HEK293T (cell line): ENCODE results near the gene ATP8A2.

Source experiments
- CTCF ChIA-PET: fragments of 350-600 bp; formaldehyde crosslinking; extraction: SDS; loops from one replicate; lab custom pipeline; 2021; ENCODE audit warnings: antibody characterized with exemption, inconsistent platforms; lab: Yijun Ruan, JAX
- POLR2A ChIA-PET: fragments of 350-600 bp; formaldehyde crosslinking; extraction: SDS; loops from one replicate; lab custom pipeline; 2020; ENCODE audit warnings: antibody characterized with exemption, inconsistent platforms; lab: Yijun Ruan, JAX
- DNase-seq: peaks from one replicate; pipeline ENCODE4 v3.0.0; 2012; ENCODE audit warnings: mixed read lengths; ENCODE audit errors: extremely low spot score
- ARNT ChIP-seq: fragments of 450-650 bp; IDR thresholded peaks from 2 replicates; pipeline ENCODE4 v1.6.1; 2017; ENCODE audit warnings: mild to moderate bottlenecking
- BHLHE40 ChIP-seq: fragments of 450-650 bp; IDR thresholded peaks from 2 replicates; pipeline ENCODE4 v1.6.1; 2016; ENCODE audit warnings: mild to moderate bottlenecking, moderate library complexity, borderline replicate concordance
- CTBP1 ChIP-seq: fragments of 450-650 bp; IDR thresholded peaks from 2 replicates; pipeline ENCODE4 v1.6.1; 2016; ENCODE audit warnings: borderline replicate concordance
- ELF4 ChIP-seq: fragments of 450-650 bp; IDR thresholded peaks from 2 replicates; pipeline ENCODE4 v1.6.1; 2017; ENCODE audit warnings: antibody characterized with exemption
- FOXA1 ChIP-seq: fragments of 450-650 bp; IDR thresholded peaks from 2 replicates; pipeline ENCODE4 v1.6.1; 2016; ENCODE audit warnings: mild to moderate bottlenecking
- FOXK2 ChIP-seq: fragments of 450-650 bp; IDR thresholded peaks from 2 replicates; pipeline ENCODE4 v1.6.1; 2016; ENCODE audit warnings: mild to moderate bottlenecking
- FOXM1 ChIP-seq: fragments of 450-650 bp; IDR thresholded peaks from 2 replicates; pipeline ENCODE4 v1.6.1; 2017; ENCODE audit warnings: mild to moderate bottlenecking, borderline replicate concordance
- HDGF ChIP-seq: fragments of 450-650 bp; IDR thresholded peaks from 2 replicates; pipeline ENCODE4 v1.6.1; 2017; ENCODE audit warnings: antibody characterized with exemption, borderline replicate concordance
- L3MBTL2 ChIP-seq: fragments of 450-650 bp; conservative IDR thresholded peaks from 2 replicates; pipeline ENCODE4 v1.6.1; 2016; ENCODE audit warnings: mild to moderate bottlenecking
- LEF1 ChIP-seq: fragments of 450-650 bp; IDR thresholded peaks from 2 replicates; pipeline ENCODE4 v1.6.1; 2017; ENCODE audit warnings: mild to moderate bottlenecking, borderline replicate concordance
- NFRKB ChIP-seq: fragments of 450-650 bp; IDR thresholded peaks from 2 replicates; pipeline ENCODE4 v1.6.1; 2016; ENCODE audit warnings: mild to moderate bottlenecking, moderate library complexity
- SP1 ChIP-seq: fragments of 450-650 bp; IDR thresholded peaks from 2 replicates; pipeline ENCODE4 v1.6.1; 2017
- SUZ12 ChIP-seq: fragments of 450-650 bp; IDR thresholded peaks from 2 replicates; pipeline ENCODE4 v1.6.1; 2016; ENCODE audit warnings: mild to moderate bottlenecking
- TARDBP ChIP-seq: fragments of 450-650 bp; IDR thresholded peaks from 2 replicates; pipeline ENCODE4 v1.6.1; 2016
- ZNF384 ChIP-seq: fragments of 450-650 bp; IDR thresholded peaks from 2 replicates; pipeline ENCODE4 v1.6.1; 2016
- TF ChIP-seq, protein P1 (sequence below): fragments of 450-650 bp; IDR thresholded peaks from 2 replicates; pipeline ENCODE4 v1.6.1; 2016

ATP8A2 gene

GRCh38 chr13:25844559-25845434 is 473.0 kb downstream of the ATP8A2 start:
- ChIA-PET CTCF (no interaction called here), POLR2A (no interaction called here)
- TF ChIP-seq CTBP1 (no peak), L3MBTL2 (no peak), SP1 (no peak), FOXM1 (no peak), FOXK2 (no peak)
- TF ChIP-seq, protein P1, sequence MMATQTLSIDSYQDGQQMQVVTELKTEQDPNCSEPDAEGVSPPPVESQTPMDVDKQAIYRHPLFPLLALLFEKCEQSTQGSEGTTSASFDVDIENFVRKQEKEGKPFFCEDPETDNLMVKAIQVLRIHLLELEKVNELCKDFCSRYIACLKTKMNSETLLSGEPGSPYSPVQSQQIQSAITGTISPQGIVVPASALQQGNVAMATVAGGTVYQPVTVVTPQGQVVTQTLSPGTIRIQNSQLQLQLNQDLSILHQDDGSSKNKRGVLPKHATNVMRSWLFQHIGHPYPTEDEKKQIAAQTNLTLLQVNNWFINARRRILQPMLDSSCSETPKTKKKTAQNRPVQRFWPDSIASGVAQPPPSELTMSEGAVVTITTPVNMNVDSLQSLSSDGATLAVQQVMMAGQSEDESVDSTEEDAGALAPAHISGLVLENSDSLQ = no peak
- DNase-seq = no peak

- POLR2A ChIA-PET = no interaction called here
- no peak for DNase-seq
- TF ChIP-seq BHLHE40 (no peak), SP1 (no peak), L3MBTL2 (no peak), LEF1 (no peak), FOXK2 (no peak), ELF4 (no peak), CTBP1 (no peak), NFRKB (no peak), TARDBP (no peak), ARNT (no peak), ZNF384 (no peak)
- TF ChIP-seq, protein P1 = no peak
- CTCF ChIA-PET = no interaction called here
Measured at GRCh38 chr13:25846222-25846984, 474.6 kb downstream of the ATP8A2 start.

- ChIA-PET CTCF (no interaction called here), POLR2A (no interaction called here)
- DNase-seq = no peak
- TF ChIP-seq NFRKB (no peak), LEF1 (no peak)
- TF ChIP-seq, protein P1 = no peak
Measured at GRCh38 chr13:25847145-25847544, 475.4 kb downstream of the ATP8A2 start.

DNA sequence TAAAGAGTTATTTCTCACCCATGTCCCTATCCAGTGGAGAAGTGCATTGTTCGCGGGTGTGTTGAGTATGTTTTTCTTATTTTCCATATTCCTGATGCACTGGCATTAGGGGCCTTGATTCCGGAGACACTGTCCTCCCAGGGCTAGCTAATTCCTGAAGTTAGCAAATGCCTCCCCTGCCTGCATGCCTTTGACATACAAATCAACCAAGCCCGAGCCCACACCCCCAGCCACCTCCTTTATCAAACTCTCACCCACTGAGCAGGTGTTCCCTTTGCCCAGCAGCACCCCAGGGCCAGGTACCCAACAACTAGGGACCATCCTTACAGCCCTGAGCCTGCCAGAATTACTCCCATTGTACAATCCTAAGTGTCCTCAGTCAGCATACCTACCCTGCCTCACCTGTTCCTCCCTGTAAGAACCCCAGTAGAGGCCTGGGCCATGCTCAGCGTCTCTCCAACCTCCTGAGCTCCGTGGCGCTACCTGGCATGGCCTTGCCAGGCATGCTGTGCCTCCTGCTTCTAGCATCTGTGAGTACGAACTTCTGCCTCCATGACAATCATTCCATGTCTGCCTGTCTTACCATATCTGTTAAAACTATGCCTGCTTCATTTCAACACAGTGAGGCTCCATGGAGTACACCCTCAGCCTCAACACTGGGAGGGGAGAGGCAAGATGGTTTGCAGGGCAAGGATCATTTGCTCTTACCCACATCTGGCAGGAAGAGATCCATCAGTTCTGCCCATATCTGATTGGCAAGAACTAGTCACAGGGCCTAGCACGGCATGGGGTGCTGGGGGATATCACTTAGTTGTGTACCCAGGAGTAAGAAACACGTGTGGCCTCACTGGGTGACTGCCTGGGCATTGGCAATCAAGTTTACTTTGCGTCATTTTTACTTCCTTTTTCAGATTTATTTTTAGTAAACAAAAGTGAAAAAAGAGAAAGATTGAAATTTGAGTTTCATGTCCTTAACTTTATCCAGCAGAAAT is 476.2 kb downstream of the ATP8A2 start:
- ChIA-PET POLR2A (no interaction called here), CTCF (no interaction called here)
- TF ChIP-seq FOXK2 = no peak
- no peak for TF ChIP-seq CTBP1
- no peak for TF ChIP-seq ZNF384
- no peak for TF ChIP-seq L3MBTL2
- TF ChIP-seq BHLHE40 = no peak
- TF ChIP-seq ARNT = no peak
- no peak for TF ChIP-seq FOXA1
- TF ChIP-seq ELF4 = no peak
- no peak for TF ChIP-seq SUZ12
- no peak for DNase-seq

DNA sequence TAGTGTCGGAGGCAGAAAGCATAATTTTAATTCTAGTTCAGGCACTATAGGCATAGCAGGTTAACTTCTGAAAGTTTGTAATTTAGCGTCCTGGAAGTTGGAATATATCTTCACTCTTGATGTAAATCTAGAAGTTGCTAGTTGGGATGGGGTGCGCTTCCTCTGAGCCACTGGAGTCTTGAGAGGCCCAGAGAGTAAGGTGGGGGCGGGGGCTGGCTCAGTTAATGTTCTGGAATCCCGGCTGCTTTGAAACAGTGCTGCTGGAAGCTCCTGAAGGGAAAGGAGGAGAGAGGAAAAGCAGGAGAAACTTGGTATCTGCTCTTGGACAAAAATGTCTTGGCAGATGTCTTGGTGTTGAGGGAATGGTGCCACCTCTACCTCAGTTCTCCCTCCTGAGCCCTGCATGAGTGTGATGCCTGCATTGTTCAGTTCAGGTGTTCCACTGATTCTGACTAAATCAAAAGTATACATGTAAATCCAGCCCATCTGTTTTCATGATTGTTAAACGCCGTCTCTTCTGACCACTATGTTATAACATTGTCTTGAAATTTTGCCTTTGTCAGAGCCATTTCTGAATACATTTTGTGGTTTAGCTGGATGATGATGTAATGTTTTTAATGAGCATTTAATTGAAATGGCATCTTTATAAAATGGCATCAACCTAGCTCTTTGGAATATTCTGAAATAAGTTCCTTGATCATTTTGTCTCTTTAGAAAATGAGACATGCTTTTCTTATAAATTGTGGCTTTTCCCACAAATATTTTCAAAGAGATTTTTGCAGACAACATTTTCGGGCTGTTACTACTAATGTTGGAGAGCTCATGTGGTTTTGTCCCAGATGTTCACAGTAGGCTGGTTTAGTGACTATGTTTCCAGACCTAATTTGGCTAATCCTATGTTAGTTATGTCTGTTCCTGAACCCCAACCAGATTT is 477.3 kb downstream of the ATP8A2 start:
- no peak for DNase-seq
- TF ChIP-seq NFRKB = no peak
- TF ChIP-seq L3MBTL2 = no peak
- TF ChIP-seq ZNF384 = no peak
- TF ChIP-seq, protein P1 = no peak
- TF ChIP-seq ARNT = no peak
- TF ChIP-seq SP1 = no peak
- no peak for TF ChIP-seq BHLHE40
- TF ChIP-seq FOXK2 = no peak
- TF ChIP-seq ELF4 = no peak
- TF ChIP-seq HDGF = no peak
- POLR2A ChIA-PET = no interaction called here
- CTCF ChIA-PET = interaction anchor here (0.6 kb wide), 1 partner anchor 401 kb away, joined by 3 read pairs; no protein-coding TSS in a partner anchor
